ENCODE measurements around the gene ASB1. TPM values are rescaled to one million over a fixed set of nuclear protein-coding genes. Genes with fewer than 3 reads are reported as not detected.
A peak's percentile ranks its signal among the peaks of the same experiment; 100 is the strongest.

Gene ASB1, protein sequence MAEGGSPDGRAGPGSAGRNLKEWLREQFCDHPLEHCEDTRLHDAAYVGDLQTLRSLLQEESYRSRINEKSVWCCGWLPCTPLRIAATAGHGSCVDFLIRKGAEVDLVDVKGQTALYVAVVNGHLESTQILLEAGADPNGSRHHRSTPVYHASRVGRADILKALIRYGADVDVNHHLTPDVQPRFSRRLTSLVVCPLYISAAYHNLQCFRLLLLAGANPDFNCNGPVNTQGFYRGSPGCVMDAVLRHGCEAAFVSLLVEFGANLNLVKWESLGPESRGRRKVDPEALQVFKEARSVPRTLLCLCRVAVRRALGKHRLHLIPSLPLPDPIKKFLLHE
- polyA plus RNA-seq (2012; ENCODE audit: insufficient read depth, insufficient read length, low read depth), result 39.2 TPM

DNA sequence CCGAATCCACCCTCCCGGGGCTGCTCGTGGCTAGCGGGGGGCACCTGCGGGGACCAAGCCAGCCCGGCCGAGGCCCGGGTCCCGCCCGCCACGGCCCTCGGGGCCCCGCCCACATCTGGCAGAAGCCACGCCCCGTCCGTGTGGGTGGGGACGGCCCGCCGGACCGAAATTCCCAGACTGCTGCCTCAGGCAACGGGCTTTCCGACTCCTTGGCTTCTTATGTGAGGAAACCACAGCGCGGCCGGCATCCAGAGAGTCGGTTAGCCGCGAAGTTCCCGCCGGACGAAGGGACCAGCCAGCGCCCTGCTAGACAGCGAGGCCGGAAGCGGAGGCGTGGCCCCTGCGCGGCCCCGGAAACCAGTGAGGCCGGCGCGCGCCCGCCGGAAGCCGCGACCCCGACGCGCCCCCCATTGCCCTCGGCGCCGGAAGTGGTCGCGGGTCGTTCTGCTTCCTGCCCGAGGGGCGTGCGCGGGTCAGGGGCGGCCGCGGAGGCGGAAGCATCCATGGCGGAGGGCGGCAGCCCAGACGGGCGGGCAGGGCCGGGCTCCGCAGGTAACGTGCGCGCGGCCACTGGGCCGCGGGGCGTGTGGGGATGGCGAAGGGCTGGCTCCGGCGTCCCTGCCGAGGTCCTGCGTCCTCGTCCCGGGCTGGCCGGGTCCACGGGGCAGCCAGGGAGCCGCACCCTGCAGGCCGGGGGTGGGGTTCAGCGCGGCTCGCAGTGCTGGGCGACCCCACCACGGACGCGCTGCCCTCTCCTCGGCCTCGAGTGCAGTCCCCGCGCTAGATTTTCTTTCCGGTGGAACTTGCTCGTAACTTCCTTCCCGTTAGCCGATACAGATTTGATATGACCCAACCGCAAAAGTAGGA lies at the start of gene ASB1:
Gene ASB1 (plus strand): TSS at position 360 of the 867 bp plus-strand sequence. CDS start 144 bp downstream, at position 504.
- Histone ChIP-seq H3K9me3 (no peaks in the 10 kb centered on the region), H3K4me1 (no peaks in the 10 kb centered on the region), H3K4me3 (ENCODE audit: low read depth, low read length) (peak within 1 kb of the TSS; percentile 96), H3K27me3 (no peaks in the 10 kb centered on the region), H3K36me3 (peaks cover 3% of the 10 kb centered on the region; the same call in 1 of the 2 replicates)
- peak; percentile 89 for DNase-seq
- TF ChIP-seq, protein P1, sequence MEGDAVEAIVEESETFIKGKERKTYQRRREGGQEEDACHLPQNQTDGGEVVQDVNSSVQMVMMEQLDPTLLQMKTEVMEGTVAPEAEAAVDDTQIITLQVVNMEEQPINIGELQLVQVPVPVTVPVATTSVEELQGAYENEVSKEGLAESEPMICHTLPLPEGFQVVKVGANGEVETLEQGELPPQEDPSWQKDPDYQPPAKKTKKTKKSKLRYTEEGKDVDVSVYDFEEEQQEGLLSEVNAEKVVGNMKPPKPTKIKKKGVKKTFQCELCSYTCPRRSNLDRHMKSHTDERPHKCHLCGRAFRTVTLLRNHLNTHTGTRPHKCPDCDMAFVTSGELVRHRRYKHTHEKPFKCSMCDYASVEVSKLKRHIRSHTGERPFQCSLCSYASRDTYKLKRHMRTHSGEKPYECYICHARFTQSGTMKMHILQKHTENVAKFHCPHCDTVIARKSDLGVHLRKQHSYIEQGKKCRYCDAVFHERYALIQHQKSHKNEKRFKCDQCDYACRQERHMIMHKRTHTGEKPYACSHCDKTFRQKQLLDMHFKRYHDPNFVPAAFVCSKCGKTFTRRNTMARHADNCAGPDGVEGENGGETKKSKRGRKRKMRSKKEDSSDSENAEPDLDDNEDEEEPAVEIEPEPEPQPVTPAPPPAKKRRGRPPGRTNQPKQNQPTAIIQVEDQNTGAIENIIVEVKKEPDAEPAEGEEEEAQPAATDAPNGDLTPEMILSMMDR (IDR thresholded peaks at IDR 0.05; ENCODE audit: low read depth, low read length), result no peak

DNA sequence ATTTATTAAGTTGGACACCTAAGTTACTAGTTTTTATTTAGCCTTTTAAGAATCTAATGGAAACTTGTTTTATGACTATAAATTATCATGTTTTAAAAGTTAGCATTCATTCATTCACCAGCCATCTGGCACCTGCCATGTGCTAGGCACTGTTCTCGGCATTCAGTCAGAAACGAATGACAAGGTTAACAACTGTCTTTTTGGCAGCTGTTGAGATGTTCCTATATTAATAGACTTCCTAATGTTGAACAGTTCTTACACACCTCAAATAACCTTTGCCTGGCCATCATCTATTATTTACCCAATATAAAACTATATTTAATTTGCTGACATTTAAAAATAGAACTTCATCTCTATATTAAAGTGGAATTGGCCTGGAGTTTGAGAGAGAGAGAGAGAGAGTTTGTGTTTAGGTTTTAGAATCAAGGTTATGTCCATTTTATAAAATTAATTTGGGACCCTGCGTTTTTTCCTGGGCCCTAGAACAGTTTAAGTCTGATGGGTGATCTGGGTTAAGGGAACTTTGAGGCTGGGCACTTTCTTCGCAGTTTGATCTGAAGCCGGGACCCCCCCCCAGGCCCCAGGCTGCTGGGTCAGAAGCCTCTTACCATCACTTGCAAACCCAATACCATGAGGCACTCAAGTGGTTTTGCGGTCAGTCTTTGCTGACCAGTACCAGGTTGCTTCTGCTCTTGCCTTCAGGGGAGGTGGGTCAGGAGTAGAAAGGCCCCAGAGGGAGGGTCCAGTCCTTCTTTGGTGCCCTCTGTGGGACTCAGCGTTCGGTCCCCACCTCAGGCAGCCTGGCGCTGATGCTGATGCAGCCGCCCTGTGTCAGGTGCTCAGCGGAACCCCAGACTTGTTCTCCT lies 48.3 kb upstream of the ASB1 start:
- DNase-seq, result no peak
- no peak overlapping the region for H3K4me3 ChIP-seq (ENCODE audit: low read depth, low read length)

DNA sequence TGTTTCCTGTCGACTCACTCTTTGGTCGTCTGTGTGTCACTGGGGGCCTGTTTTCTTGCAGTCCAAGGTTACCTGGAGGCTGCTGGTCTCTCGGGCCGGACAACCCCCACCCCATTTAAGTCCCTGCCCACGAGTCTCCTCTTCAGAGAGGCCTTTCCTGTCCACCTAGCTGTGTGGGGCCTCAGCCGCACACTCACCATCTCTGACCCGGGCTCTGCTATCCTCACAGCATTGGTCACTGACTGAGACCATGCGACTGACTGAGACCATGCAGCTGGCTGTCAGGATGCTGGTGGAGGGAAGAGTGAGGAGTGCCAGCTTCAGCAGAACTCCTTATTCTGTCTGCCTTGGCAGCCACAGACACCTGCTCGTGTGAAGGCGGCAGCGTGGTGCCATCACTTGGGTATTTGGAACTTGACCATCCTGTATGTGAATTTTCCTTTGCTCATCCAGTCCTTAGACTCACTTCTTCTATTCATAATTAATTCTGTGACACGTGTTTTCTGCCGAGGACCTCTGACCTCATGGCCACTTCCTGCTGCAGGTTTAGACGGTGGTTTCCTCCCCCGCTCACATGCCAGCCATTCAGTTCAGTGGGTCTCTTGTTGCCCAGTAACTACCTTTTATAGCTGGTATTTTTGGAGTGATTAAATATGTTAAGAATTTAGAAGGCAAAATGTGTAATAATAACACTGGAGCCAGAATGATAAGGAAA lies 47.5 kb upstream of the ASB1 start:
- DNase-seq, result no peak
- no peaks in the 10 kb centered on the region for H3K9me3 ChIP-seq
- TF ChIP-seq, protein P1 (IDR thresholded peaks at IDR 0.05; ENCODE audit: low read depth, low read length), result no peak
- no peaks in the 10 kb centered on the region for H3K4me1 ChIP-seq
- no peaks in the 10 kb centered on the region for H3K27me3 ChIP-seq
- no peaks in the 10 kb centered on the region for H3K36me3 ChIP-seq
- no peak overlapping the region for H3K4me3 ChIP-seq (ENCODE audit: low read depth, low read length)

More for the DNA sequence above, 48.3 kb upstream of the ASB1 start:
- Histone ChIP-seq H3K36me3 (no peaks in the 10 kb centered on the region), H3K4me1 (no peaks in the 10 kb centered on the region), H3K9me3 (no peaks in the 10 kb centered on the region), H3K27me3 (no peaks in the 10 kb centered on the region)
- TF ChIP-seq, protein P1 (IDR thresholded peaks at IDR 0.05; ENCODE audit: low read depth, low read length), result no peak

DNA sequence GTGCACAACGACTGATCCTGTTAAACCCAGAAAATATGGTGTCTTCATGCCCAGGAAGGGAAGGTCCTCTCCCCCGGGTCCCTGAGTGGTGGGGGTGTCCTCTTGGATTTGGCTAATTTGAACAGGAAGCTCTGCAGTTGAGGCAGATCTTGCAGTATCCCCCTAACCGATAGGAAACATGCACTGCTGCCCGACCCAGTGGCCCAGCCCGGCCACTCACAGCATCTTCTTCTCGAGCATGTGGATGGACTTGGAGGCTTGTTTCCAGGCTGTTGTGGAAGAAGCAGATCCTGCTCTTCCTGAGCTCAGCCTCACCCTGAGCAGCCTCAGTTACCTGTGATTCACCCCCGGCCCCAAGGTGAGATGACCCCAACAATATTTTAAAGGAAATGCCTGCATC lies 46.4 kb upstream of the ASB1 start:
- no peak for DNase-seq
- Histone ChIP-seq H3K9me3 (no peaks in the 10 kb centered on the region), H3K4me1 (no peaks in the 10 kb centered on the region), H3K36me3 (no peaks in the 10 kb centered on the region), H3K4me3 (ENCODE audit: low read depth, low read length) (no peak overlapping the region), H3K27me3 (no peaks in the 10 kb centered on the region)
- TF ChIP-seq, protein P1 (IDR thresholded peaks at IDR 0.05; ENCODE audit: low read depth, low read length), result no peak

DNA sequence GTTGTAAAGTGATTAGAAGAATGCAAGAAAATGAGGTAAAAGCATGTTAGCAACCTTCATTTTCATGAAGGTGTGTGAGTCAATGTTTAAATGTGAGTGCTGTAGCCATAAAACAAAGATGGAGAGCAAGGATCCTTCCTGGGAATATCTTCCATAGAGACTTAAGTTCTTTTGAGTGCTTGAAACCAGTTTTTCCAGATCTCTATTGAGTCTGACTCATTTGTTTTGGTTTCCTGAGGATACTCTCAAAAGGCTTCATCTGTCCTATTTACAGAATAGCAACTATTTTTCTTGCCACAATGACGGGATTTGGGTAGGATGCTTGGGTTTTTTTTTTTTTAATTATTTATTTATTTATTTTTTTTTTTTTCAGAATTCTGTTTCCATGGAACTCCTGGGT lies 45.9 kb upstream of the ASB1 start:
- no peak for DNase-seq
- TF ChIP-seq, protein P1 (IDR thresholded peaks at IDR 0.05; ENCODE audit: low read depth, low read length), result no peak
- H3K4me1 ChIP-seq, result no peaks in the 10 kb centered on the region
- H3K27me3 ChIP-seq, result no peaks in the 10 kb centered on the region
- H3K9me3 ChIP-seq, result no peaks in the 10 kb centered on the region
- H3K4me3 ChIP-seq (ENCODE audit: low read depth, low read length), result no peak overlapping the region
- H3K36me3 ChIP-seq, result no peaks in the 10 kb centered on the region

Data from BE2C (cell line).